Measurements from ENCODE around the gene BMPR1B. TPM values are rescaled to one million over a fixed set of nuclear protein-coding genes. Genes with fewer than 3 reads are reported as not detected.

Gene BMPR1B
- total and polyA plus RNA-seq, 9 of the 15 experiments (the other 6 are each of a cell fraction or from before 2014, with no cell fraction given), result 0.01 TPM; not detected in 8

DNA sequence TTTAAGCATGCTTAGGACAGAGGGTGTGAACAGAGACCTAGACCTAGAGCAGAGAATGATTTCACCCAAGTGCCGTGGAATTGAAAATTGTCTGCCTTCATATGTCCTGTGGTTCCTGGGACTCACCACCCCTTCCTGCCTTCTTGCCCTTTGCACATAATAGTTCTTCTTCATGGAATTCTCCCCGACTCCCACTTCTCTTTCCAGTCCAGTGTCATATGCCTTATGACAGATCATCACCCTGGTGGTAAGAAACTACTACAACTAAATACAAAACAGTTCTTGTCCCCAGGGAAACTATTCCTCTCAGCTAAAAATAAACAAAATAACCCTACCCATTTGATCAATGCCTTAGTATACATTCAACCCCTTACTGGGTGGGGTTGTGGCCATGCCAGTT, 43.3 kb downstream of the BMPR1B start:
- H3K27me3 ChIP-seq (ENCODE audit: control insufficient read depth in 2 of 2, insufficient read depth in 2 of 2, low read length in 2 of 2), result no peaks in the 10 kb centered on the region
- in situ Hi-C loops (cut with MboI), result no loop called here
- TF ChIP-seq, protein P1, sequence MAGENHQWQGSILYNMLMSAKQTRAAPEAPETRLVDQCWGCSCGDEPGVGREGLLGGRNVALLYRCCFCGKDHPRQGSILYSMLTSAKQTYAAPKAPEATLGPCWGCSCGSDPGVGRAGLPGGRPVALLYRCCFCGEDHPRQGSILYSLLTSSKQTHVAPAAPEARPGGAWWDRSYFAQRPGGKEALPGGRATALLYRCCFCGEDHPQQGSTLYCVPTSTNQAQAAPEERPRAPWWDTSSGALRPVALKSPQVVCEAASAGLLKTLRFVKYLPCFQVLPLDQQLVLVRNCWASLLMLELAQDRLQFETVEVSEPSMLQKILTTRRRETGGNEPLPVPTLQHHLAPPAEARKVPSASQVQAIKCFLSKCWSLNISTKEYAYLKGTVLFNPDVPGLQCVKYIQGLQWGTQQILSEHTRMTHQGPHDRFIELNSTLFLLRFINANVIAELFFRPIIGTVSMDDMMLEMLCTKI (IDR thresholded peaks at IDR 0.05; ENCODE audit: partially characterized antibody), result no peak
- TF ChIP-seq TEAD1 (CRISPR knock-in tag; IDR thresholded peaks at IDR 0.05) (no peak), FOXK1 (CRISPR knock-in tag; IDR thresholded peaks at IDR 0.05; ENCODE audit: borderline replicate concordance) (no peak), CBX1 (IDR thresholded peaks at IDR 0.05; ENCODE audit: low read depth) (no peak), ZNF316 (IDR thresholded peaks at IDR 0.05) (no peak)
- TF ChIP-seq, protein P2, sequence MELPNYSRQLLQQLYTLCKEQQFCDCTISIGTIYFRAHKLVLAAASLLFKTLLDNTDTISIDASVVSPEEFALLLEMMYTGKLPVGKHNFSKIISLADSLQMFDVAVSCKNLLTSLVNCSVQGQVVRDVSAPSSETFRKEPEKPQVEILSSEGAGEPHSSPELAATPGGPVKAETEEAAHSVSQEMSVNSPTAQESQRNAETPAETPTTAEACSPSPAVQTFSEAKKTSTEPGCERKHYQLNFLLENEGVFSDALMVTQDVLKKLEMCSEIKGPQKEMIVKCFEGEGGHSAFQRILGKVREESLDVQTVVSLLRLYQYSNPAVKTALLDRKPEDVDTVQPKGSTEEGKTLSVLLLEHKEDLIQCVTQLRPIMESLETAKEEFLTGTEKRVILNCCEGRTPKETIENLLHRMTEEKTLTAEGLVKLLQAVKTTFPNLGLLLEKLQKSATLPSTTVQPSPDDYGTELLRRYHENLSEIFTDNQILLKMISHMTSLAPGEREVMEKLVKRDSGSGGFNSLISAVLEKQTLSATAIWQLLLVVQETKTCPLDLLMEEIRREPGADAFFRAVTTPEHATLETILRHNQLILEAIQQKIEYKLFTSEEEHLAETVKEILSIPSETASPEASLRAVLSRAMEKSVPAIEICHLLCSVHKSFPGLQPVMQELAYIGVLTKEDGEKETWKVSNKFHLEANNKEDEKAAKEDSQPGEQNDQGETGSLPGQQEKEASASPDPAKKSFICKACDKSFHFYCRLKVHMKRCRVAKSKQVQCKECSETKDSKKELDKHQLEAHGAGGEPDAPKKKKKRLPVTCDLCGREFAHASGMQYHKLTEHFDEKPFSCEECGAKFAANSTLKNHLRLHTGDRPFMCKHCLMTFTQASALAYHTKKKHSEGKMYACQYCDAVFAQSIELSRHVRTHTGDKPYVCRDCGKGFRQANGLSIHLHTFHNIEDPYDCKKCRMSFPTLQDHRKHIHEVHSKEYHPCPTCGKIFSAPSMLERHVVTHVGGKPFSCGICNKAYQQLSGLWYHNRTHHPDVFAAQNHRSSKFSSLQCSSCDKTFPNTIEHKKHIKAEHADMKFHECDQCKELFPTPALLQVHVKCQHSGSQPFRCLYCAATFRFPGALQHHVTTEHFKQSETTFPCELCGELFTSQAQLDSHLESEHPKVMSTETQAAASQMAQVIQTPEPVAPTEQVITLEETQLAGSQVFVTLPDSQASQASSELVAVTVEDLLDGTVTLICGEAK (IDR thresholded peaks at IDR 0.05), result no peak
- TF ChIP-seq, protein P2 (CRISPR knock-in tag; IDR thresholded peaks at IDR 0.05), result no peak
- TF ChIP-seq, protein P3, sequence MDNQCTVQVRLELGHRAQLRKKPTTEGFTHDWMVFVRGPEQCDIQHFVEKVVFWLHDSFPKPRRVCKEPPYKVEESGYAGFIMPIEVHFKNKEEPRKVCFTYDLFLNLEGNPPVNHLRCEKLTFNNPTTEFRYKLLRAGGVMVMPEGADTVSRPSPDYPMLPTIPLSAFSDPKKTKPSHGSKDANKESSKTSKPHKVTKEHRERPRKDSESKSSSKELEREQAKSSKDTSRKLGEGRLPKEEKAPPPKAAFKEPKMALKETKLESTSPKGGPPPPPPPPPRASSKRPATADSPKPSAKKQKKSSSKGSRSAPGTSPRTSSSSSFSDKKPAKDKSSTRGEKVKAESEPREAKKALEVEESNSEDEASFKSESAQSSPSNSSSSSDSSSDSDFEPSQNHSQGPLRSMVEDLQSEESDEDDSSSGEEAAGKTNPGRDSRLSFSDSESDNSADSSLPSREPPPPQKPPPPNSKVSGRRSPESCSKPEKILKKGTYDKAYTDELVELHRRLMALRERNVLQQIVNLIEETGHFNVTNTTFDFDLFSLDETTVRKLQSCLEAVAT (IDR thresholded peaks at IDR 0.05), result no peak

More for the DNA sequence above, 43.3 kb downstream of the BMPR1B start:
- ChIA-PET POLR2A (no interaction called here), CTCF (ENCODE audit: low intra/inter-chr PET ratio) (no interaction called here)
- Histone ChIP-seq H3K4me1 (replicated peaks in 1 of 2; ENCODE audit: control insufficient read depth in 2 of 2, insufficient read depth in 2 of 2, low read length in 2 of 2) (no peaks in the 10 kb centered on the region), H3K79me2 (ENCODE audit: control insufficient read depth, insufficient read depth, low read length) (no peaks in the 10 kb centered on the region), H3K36me3 (ENCODE audit: control insufficient read depth, insufficient read depth, low read length) (no peaks in the 10 kb centered on the region), H2AFZ (ENCODE audit: low read depth, low read length) (no peak overlapping the region), H3K9me1 (ENCODE audit: control insufficient read depth, insufficient read depth, low read length) (no peaks in the 10 kb centered on the region), H4K20me1 (replicated peaks; ENCODE audit: control insufficient read depth, insufficient read depth, low read length) (no peaks in the 10 kb centered on the region), H3K4me3 (no peak overlapping the region), H3K27ac (ENCODE audit: extremely low read depth, low read depth, low read length) (no peak overlapping the region), H3K9me3 (replicated peaks; ENCODE audit: control insufficient read depth, insufficient read depth, low read depth, low read length) (no peaks in the 10 kb centered on the region), H3K4me2 (ENCODE audit: insufficient read depth, low read length) (no peak overlapping the region), H3K9ac (ENCODE audit: insufficient read depth in 1 of 2, low read depth in 2 of 2, low read length in 2 of 2) (no peak overlapping the region)
- intact Hi-C loops (cut with micrococcal nuclease), result no loop called here
- 0% methylated on average over 2 of the region's 2 CpGs for WGBS (ENCODE audit: insufficient coverage, low coverage, missing lambda C conversion rate)
- FAIRE-seq (no peak), DNase-seq (ENCODE audit: extremely low read depth in 1 of 4, low spot score in 3 of 4) (no peak), ATAC-seq (no peak)
- BruUV-seq (replicated peaks), result no TSS peak
